Right lobe of liver (tissue), 4 donors: Measurements from ENCODE around the gene TLE2.

Experiments
- CTCF ChIP-seq, 4 donors: fragments of 200-600 bp in 3 of 4; fragments of 450-650 bp in 1 of 4; IDR thresholded peaks; one replicate each; pipeline versions ENCODE4 v1.5.1 to v1.8.0; 2016 to 2022; ENCODE audit warnings: antibody characterized with exemption in 4 of 4, mild to moderate bottlenecking in 2 of 4
- POLR2A ChIP-seq: fragments of 450-650 bp; IDR thresholded peaks from one replicate; pipeline ENCODE4 v1.6.1; 2017; ENCODE audit warnings: antibody characterized with exemption, mild to moderate bottlenecking
- donor health status: DM: no; HTN: no; CAD: no.
- donor health status: DM: no; HTN: no; CAD: no.
- donor health status: DM: no; HTN: yes; CAD: no.

- TF ChIP-seq CTCF (IDR thresholded peaks at IDR 0.05) (no peak), POLR2A (no peak)
Observed at GRCh38 chr19:2970201-2970835, 58.8 kb downstream of the TLE2 start.
